GM12865 (cell line): Measurements from ENCODE around the gene MAPK8.

Experiments
- DNase-seq: peaks from one replicate; pipeline ENCODE4 v3.0.0; 2010; ENCODE audit warnings: low read depth
- H3K4me3 ChIP-seq: 2 replicates; pipeline ENCODE4 v1.5.1; 2011; ENCODE audit warnings: mild to moderate bottlenecking, low read depth, low read length, control low read depth
- TF ChIP-seq, protein P1 (sequence below): IDR thresholded peaks from 2 replicates; pipeline ENCODE4 v1.5.1; 2011; ENCODE audit warnings: low read length, control low read depth, low read depth, inconsistent platforms; ENCODE audit not compliant: insufficient read depth; ENCODE audit errors: missing control alignments

Gene MAPK8

GRCh38 chr10:48389846-48390557 lies 83.5 kb downstream of the MAPK8 start:
- no peak for DNase-seq
- no peak overlapping the region for H3K4me3 ChIP-seq
- TF ChIP-seq, protein P1, sequence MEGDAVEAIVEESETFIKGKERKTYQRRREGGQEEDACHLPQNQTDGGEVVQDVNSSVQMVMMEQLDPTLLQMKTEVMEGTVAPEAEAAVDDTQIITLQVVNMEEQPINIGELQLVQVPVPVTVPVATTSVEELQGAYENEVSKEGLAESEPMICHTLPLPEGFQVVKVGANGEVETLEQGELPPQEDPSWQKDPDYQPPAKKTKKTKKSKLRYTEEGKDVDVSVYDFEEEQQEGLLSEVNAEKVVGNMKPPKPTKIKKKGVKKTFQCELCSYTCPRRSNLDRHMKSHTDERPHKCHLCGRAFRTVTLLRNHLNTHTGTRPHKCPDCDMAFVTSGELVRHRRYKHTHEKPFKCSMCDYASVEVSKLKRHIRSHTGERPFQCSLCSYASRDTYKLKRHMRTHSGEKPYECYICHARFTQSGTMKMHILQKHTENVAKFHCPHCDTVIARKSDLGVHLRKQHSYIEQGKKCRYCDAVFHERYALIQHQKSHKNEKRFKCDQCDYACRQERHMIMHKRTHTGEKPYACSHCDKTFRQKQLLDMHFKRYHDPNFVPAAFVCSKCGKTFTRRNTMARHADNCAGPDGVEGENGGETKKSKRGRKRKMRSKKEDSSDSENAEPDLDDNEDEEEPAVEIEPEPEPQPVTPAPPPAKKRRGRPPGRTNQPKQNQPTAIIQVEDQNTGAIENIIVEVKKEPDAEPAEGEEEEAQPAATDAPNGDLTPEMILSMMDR, result no peak

GRCh38 chr10:48390558-48390871 lies 84.0 kb downstream of the MAPK8 start:
- TF ChIP-seq, protein P1, result no peak
- H3K4me3 ChIP-seq, result no peak overlapping the region
- DNase-seq, result no peak

GRCh38 chr10:48390933-48391845 lies 84.7 kb downstream of the MAPK8 start:
- DNase-seq, result peak; percentile 35
- TF ChIP-seq, protein P1, result no peak
- no peak overlapping the region for H3K4me3 ChIP-seq

DNA sequence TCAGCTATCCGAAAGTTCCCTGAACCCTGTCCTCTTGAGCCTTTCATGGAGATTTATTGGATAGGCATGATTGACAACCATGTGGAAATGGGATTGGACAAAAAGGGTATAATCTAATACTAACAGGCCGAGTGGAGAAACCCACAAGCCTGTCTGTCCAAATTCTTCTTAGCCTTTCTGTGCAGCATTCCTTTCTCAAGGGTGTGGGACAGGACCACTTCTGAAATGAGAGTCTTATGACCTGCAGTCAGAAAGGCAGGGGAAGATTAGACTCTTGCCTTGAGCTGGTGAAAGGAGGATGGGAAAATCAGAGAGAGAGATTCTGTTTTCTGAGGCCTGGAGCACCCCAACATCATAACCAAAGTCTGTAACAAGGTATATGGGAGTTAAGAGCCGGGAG lies 85.5 kb downstream of the MAPK8 start:
- H3K4me3 ChIP-seq, result no peak overlapping the region
- TF ChIP-seq, protein P1, result no peak
- DNase-seq, result no peak

GRCh38 chr10:48398261-48398660 lies 91.8 kb downstream of the MAPK8 start:
- no peak for DNase-seq
- TF ChIP-seq, protein P1, result no peak

DNA sequence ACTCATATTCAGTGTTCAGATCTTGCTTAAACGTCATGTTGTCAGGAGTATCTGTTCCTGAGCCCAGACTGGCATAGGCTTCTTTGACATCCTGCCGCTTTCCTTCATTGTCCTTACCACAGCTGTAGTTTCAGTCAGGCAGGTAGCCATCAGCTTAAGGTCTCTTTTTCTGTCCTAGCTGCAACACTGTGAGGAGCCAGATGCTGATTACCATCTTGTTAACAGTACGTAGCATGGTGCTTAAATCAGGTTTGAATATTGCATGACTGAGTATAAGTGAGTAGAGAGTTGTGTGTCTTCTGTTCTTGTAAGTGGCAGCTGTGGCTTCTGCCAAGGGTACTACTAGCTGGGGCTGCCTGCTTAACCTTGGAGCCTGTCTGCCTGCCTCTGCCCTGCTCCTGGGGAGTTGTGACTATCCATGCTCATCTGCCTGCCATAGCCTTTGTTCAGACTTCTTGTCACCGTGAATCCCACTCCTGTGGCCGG lies 92.6 kb downstream of the MAPK8 start:
- DNase-seq, result no peak
- TF ChIP-seq, protein P1, result no peak
- no peak overlapping the region for H3K4me3 ChIP-seq

More at GRCh38 chr10:48398261-48398660, 91.8 kb downstream of the MAPK8 start:
- no peak overlapping the region for H3K4me3 ChIP-seq

DNA sequence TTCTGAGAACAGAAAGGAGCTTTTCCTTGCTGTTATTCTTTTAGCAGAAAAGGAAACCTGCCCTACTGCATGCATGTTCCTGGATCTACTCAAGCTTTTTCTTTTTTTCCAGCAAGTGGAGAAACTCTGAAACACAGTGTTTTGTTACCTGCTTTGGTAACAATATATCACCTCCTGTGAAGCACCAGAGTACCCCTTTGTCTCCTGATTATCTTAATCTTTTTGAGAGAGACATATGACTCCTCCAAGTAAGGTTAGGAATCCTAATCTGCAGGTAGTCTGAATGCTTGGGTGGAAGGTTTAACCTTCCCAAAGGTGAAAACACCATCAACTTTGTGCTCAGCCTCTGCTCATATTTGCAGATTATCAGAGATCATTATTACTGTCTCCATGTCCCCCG lies 93.1 kb downstream of the MAPK8 start:
- H3K4me3 ChIP-seq, result no peak overlapping the region
- TF ChIP-seq, protein P1, result no peak
- DNase-seq, result no peak
